Activated CD4-positive, CD25-positive, alpha-beta regulatory T cell treated with anti-CD3 and anti-CD28 coated beads, Interleukin-2, amount 50 U/mL, for 24 hours (primary cell): Measurements from ENCODE around the gene PKNOX2.

Source experiments
- ATAC-seq, 2 donors: fragments of 150-1000 bp; cut with Tn5 transposase; one replicate each; pipeline ENCODE4 v1.10.0; 2021; ENCODE audit warnings: mild to moderate bottlenecking in 1 of 2, moderate library complexity in 1 of 2

PKNOX2 gene

DNA sequence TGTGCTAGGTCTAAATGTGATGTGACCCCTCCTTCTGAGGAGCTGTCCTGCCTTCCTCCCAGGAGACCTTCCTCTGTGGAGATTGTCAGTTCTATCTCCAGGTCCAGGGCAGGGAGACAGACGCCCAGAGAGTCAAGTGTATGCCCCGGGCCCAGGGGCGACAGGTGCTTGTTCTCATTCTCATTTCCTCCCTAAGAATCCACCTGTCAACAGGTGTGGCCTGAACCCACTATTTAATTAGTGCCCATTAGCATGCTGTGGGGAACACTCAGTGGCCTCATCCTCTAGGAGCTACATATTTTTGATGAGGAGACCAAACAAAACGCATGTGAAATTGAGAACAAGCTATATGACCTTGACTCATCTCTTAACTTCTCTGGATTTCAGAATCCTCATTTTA, 9.5 kb downstream of the PKNOX2 start:
- ATAC-seq: no peak

DNA sequence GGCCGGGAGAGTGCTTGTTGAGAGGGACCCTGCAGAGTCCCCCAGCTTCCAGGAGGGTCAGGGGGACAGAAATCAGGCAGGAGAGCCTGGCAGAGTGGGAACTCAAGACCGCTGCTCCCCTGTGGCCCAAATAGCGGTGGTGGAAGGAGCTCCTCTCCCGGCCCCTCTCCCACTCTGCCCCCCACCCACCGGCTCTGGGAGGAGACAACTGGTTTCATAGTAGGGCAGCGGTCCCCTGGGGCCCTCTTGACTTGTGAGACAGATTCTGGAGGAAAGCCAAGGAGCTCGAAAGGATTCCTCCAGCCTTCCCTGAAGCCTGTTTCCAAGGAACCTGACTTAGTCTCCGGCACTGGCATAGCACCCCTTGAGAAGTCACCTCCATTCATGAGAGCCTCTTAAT, 10.1 kb downstream of the PKNOX2 start:
- ATAC-seq: no peak

DNA sequence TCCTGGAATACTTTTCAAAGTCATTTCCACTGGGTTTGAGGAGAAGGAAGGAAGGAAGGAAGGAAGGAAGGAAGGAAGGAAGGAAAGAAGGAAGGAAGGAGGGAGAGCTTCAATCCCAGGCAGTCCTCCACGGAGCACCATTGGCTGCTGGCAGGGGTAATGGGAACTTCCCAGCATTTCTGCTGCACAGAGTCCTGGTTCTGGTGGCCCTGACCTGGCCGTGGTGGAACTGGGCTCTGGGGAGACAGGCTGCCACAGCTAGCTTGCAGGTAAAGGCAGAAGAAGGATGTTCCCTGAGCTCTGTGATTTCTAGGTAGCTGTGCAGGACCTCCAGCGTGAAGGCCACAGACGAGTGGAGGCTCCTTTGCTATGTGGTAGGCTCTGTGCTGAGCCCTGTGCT, 10.6 kb downstream of the PKNOX2 start:
- no peak for ATAC-seq

DNA sequence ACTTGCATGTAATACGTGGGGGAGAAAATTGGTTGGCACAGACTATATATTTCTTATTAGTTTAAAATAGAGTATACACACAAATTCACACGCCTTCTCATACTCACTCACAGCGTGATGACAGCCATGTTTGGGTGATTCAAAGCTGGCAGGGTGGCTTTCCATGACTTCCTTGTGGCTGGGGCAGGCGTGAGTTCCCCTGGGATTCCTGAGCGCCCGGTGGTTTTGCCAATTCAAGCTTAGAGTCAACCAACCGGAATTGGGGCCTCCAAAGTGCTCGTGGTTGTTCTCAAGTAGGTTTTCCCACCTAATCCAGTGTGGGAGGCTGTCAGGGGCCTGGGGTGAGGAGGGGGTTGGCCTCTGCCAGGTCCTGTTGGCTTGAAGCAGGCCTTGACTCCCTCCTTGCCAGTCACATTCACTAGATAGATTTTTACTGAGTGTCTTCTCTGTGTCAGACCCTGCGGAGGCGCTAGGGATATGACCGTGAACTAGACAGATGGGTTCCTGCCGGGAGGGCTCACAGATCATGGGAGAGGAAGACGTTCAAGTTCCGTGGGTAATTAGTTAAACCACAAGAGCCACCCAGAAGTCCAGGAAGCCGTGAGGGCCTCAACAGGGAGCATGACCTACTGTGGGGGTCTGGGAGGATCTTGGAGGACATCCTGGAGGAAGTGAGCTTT, 11.5 kb downstream of the PKNOX2 start:
- no peak for ATAC-seq

DNA sequence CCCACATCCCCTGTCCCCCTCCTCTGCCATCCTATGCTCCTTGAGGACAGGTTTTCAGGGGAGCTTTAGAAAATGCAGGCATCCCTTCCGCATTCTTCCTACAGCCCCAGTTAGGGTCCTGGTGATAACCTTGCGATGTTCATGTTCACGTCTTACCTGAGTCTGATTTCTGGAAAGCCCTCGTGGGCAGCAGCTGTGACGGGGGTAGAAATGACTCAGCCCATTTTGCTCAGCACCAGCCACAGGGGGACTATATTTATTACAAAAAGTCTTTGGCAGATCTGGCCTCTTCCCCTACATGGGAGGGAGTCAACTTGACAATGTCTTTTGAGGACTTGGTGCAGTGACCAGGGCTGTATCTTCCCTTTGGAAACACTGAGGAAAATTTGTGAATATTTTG, 12.3 kb downstream of the PKNOX2 start:
- no peak for ATAC-seq

DNA sequence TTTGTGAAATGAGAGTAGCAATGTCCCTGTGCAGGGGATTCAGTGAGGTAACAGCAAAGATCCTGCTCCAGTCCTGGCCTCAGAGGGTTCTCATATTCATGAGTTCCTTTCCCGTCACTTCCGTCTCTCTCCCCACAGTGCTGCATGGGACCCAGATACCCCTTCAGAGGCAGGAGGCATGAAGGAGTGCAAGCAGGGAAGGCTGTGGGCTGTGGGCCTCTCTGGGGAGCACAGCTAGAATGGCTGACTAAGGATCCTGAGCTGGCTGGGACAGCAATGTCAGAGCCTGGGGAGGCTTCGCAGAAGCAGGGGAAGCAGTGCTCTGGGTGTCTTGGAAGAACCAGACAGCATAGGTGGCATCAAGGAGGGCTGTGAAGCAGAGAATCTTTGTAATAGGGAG, 13.0 kb downstream of the PKNOX2 start:
- no peak for ATAC-seq

DNA sequence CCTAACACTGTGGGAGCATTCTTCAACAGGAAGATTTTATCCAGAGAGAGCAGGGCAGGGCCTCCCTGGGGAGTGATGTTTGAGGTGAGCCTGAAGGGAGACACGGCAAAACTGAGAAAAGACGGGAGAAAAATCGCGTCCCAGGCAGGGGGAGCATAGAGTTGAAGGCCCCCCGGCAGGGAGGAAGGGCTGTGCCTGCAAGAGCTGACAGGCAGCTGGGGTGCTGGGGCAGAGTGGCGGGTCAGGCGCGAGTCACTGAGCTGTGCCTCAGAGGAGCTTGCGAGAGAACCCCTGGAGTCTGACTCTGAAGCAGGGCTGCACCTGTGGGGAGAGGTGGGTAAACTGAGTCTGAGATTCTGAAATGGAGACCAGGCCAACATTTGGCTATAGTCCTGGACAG, 14.8 kb downstream of the PKNOX2 start:
- no peak for ATAC-seq

DNA sequence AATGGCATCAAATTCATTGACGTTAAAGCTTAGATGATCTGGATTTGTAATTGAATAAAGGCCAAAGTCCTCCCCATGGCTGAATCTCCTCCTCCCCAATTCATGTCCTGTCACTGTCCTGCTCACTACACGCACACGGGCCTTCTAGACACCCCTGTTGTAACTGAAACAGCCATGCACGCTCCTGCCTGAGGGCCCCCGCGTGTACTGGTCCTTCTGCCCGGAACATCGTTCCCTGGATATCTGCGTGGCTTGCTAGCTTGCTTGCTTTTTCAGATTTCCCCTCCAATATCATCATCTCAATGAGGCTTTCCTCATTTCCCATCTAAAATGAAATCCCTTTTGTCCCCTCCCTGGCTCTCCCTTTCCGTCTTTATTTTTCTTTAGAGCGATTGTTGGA, 15.3 kb downstream of the PKNOX2 start:
- ATAC-seq: no peak

DNA sequence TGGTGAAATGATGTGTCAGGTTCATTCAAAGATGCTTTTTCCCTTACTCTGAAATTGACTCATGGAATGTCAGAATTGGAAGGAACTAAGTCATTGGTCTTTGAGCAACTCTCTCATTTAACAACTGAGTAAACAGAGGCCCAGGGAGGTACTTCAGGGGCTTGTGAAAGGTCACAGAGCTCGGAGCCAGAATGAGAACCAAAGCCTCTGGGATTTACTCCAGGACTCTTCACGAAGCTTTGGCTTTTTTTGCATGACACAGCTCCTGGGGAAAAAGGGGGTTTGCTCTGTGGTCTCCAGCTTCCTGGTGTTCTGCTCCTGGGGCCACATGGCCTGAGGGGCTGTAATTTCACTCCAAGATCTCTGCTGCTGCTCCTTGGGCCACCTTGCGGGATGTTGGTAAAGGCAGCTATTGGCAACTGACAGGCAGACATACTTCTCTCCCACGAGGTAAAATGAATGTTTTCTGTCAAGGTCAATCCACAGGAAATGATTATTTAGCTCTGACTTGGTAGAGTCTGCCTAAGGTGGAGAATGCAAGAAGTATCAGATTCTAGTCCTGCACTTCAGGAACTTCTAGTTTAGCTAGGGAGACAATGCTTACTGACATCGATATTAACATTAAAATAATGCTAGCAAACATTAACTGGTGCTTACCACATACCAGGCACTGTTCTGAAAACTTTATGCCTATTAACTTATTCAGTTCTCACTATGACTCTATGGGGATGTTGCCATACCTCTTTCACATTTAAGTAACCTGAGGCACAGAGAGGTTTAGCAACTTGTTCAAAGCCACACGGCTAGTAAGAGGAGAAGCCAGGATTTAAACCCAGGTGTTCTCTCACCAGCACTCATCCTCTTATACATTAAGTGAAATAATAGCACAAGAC, 16.1 kb downstream of the PKNOX2 start:
- no peak for ATAC-seq

DNA sequence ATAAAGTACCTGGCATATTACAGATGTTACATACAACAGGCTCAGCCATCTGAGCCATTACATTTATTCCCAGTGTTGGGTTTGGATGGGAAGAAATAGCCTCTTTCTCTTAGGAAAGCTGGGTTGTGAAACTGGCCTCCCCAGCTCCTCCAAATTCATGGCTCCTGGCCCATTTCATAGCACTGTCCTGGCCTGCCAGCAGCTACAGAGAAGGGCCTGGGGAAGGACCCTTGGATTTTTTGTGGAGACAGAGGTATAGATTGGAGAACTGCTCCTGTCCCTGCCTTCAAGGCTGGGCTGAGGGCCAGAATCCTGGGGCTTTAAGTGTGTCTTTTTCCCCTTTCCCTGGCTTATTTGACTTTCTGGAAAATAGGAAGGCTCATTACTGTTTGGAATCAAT, 18.0 kb downstream of the PKNOX2 start:
- ATAC-seq: no peak

DNA sequence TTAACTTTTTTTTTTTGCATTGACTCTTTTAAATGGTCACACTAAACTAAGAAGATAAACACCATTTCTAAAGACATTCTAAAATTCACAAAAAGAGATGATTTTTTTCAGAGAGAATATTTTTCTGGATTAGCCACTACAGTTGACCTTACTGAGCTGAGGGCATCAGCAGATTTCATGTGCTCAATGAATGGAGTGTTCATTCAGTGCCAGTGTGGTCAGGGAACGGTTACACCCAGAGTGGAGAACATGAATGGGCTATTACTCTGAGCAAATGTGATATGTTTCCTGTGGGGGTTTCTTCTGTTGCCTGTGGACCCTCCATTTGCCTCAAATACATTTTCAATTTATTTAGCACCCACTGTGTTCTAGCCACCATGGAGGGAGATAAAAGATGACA, 19.1 kb downstream of the PKNOX2 start:
- ATAC-seq: no peak

DNA sequence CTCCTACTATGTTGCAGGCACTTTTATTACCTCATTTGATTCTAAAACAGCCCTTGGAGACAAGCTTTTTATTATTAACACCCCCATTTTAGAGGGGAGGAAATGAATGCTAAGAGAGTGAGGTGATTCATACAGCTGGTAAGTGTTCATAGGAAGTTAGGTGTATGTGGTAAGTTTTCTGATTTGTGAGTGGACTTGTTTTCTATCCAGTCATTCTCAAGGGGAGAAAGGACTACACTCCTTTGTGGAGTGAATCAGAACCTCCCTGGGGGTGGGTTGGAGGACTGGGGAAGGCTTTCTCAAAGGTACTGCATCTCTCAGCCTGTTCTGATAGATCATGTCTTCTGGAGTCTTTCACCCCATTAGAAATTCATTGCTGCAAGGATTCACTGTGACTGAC, 23.5 kb downstream of the PKNOX2 start:
- ATAC-seq: no peak

DNA sequence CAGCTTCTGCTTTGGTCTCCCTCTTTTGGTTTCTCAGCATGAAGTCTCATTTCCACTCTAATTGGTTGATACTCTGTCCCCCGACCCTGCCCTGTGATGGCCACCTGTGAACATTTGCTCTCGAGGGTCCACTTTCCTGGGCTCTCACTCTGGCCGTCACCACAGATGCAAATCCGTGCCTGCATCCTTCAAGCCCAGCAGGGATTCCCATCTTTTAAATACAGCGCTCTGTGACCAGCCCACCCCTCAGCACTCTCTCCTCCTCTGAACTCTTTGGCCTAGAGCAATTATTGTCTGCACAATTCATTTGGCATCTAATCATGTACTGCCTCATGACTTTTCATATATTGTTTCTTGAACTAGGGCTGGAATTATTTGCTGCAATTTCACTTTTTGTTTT, 26.0 kb downstream of the PKNOX2 start:
- ATAC-seq: no peak

DNA sequence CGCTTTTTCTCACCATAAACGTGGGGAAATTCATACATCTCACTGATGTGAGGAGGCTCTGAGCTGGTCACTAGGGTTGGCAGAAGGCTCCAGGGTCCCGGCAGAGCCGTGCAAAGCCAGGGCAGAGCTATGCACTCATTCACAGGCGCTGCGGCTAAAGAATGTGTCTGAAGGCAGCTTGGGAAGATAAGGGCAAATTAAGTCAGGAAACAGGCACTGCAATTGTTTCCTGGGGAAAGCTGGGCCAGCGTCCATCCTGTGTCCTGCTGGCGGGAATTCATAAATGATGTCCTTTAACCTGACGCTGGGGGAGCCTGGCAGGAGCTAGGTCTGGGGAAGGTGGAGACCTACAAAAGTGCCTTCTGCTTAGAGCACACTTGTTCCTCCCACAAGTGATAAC, 27.6 kb downstream of the PKNOX2 start:
- no peak for ATAC-seq

DNA sequence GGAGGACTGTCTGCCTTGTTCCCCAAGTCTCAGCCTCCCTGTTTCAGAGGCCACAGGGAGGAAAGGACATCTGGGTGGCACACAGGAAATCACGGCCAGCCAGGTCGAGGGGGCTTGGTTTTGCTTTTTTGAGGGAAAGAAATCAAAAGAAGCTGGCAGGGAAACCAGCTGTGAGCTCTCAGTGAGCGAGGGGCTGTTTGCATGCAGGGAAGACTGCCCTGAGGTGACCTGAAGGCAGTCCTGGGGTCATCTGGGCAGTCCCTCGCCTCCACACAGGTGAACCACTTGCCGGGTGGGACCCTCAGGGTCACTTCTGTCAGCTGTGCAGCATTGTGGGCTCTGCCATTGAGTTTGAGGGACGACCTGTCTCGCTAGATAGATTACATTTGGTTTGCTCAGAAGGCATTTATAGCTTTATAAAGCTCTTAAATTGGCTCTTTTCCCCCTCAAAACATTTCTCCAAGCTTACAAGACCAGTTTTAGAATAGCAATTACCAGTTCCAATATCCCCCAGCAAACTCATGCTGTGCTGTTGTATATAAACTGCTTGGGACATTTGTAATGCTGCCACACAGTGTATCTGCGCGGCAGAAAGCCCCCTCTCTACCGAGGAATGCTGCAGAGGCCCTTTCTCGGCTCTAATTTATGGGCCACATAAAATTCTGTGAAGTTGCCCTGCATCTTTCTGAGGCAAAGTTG, 28.3 kb downstream of the PKNOX2 start:
- no peak for ATAC-seq

DNA sequence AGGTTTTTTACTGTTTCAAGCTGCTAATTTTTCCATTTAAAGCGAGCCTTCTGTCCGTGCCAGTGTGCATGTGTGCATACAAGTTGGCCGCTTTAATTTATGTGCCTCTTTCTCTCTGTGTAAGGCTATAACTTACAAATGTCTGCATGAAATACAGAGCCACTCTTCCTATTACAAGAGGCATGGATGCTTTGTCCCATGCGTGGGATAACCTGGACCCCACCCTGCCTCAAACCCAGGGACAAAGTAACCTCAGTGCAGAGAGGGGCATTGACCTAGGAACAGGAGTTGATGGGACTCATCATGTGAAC, 28.8 kb downstream of the PKNOX2 start:
- ATAC-seq: no peak

DNA sequence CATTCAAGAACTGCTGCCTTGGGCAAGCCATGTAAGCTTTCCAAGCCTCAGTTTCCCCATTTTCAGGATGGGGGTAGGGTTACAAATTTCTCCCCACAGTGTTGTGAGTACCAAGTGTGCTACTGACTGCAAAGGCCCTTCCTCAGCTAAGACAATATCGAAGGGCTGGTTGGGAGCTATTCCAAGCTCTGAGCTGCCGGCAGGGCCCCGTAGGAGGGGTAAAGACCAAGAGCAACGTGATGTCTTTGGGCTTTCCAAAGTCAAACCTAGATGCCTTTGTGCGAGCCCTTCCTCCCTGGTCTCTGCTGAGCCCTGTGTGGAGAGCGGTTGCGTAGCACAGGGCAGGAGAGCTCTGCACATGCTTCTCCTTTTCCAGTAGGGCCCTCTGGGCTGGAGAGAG, 29.3 kb downstream of the PKNOX2 start:
- ATAC-seq: no peak

DNA sequence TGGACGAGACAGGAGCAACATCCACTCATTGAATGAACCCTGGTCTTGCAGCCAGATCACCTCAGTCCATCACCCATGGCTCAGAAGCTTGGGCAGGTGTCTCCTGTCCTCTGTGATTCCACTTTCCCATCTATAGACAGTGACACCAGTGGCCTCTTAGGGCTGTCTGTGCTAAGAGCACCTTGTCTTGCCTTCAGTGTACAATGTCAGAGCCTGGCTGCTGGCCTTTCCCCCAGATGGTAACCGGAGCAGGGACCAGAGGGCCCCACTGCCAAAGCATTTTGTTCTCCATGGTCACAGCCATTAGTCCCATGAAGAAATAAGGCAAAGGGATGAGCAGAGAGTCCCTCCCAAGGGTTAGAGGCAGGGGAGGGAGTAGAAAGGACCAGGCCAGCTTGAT, 35.4 kb downstream of the PKNOX2 start:
- ATAC-seq: no peak

DNA sequence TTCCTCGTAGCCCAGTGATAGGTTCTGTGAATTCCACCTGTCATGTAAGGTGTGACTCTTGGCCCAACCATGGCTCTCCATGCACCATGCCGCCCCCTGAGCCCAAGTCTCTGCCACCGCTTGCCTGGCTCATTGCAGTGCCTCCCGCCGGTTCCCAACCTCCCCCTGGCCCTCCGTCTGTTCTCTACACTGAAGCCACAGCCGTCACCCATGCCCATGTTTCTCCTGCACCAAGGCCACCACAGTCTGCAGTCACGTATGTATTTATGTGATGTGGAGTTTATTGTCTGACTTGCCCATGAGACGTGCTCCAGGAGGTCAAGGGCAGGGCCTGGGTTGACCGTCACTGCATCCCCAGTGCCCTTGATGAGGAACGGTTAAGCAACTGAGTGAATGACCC, 35.9 kb downstream of the PKNOX2 start:
- ATAC-seq: no peak

DNA sequence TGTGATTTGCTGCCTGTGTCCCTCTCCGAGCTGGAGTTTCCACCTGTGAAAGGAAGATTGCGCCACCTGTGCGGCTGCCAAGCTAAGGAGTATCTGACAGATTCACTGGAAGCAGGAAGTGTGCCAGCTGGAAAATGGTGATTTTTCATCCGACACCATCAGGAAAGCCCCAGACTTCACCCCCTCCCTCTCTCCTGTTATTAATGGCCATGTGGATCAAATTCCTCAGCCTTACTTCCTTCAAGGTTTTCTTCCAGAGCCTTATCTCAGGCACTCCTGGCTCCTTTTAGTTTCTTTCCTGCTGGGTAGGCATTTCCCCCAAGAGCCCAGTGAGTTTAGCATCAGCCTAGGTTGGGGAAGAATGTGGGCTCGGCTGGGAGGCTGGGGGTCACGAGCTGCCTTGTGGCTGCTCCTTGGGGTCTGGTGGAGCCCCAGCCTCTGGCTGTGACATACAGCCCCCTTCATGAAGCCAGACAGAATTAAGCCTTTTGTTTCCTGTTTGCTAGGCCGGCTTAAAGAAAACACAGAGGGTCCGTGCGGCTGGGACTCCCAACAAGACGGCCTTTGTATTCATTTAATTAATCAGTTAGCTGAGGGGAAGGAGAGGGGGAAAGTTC, 37.1 kb downstream of the PKNOX2 start:
- no peak for ATAC-seq

DNA sequence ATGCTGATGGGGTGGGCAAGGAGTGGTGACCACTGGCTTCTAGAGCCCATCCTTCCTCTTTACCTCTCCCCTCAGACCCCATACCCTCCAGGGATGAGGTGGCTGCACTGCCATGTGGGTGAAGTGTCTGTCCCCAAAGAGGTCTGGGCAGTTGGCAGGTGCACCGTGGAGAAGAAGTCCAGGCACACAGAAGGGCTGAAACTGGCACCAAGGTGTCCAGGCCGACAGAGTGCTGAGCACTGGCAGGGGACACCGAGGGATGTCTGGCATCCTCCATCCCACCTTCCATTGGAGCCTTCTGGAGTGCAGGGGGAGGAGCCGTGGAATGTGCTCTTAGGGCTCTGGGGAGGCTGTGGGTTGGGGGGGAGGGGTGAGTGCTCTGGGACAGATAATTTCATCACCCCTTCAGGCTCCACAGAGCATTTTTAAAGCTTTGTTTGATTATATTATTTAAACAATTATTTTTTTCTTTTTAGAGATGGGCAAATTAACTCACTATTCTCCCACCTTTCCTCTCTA, 37.9 kb downstream of the PKNOX2 start:
- no peak for ATAC-seq

DNA sequence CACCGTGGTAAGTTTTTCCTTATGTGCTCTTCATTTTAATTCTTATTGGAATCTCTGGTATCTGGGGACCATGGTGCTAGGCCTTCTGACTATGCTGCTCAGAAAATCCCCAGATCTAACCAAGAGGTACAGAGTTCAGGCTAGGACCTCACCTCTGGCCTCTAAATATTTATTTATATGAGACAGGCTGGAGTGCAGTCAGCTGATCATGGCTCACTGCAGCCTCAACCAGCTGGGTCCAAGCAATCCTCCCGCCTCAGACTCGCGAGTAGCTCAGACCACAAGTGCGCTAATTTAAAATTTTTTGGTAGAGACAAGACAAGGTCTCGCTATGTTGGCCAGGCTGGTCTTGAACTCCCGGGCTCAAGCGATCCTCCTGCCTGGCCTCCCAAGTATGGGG, 38.4 kb downstream of the PKNOX2 start:
- no peak for ATAC-seq

DNA sequence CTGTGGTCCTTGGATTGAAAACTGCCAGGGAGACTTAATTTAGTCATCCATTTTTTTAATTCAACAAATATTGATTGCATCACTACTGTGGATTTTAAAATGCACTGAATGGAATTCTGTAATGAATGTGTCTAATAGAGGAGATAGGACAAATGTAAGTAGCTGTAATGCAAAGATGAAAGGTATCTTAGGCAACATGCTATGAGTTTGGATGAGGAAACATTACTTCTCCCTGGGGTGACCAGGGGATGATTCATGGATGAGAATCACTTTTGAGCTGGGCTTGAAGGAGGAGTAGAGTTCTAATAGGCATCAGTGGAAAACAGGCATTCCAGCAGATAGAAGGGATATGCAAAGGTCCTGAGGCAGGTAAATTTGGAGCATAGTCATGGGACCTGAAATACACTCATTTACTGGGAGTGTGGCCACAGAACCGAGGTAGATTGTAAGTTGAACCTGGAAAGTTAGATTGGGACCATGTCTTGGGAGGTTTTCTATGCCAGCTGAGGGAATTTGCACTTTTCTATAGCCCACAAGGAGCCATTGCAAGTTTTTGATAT, 43.4 kb downstream of the PKNOX2 start:
- no peak for ATAC-seq
